K562 treated with DMSO at 1 percent for 12 hours (cell line): ENCODE results near the gene C2orf81. TPM values are rescaled to one million over a fixed set of nuclear protein-coding genes. Genes with fewer than 3 reads are reported as not detected.

Source experiments
- total RNA-seq: library from RNA; unstranded; fragments of 300-600 nt; gene quantifications from 2 replicates; pipeline ENCODE4 v1.2.3, GENCODE V29; 2022; ENCODE audit not compliant: insufficient read depth

Gene C2orf81
- total RNA-seq: 0.34 TPM in 1 of 2 replicates, not detected in the other

GRCh38 chr2:74421221-74421870 is at the start of gene C2orf81, which contains the start of gene WDR54:
TSS of gene C2orf81 (minus strand) at chr2:74421619. CDS start at chr2:74421560, 59 bp downstream.
TSS of gene WDR54 (plus strand) at chr2:74421730. CDS start at chr2:74422154, 424 bp downstream.

GRCh38 chr2:74458132-74458937 is 36.9 kb upstream of the C2orf81 start, which contains the start of gene WBP1:
TSS of gene WBP1 (plus strand) at chr2:74458438. CDS start at chr2:74458603, 165 bp downstream.

GRCh38 chr2:74454654-74455511 is 33.5 kb upstream of the C2orf81 start, which contains the start of gene INO80B:
TSS of gene INO80B (plus strand) at chr2:74455087. CDS start at chr2:74455117, 30 bp downstream.

GRCh38 chr2:74441690-74442482 is 20.5 kb upstream of the C2orf81 start, which contains the start of gene RTKN:
TSS of gene RTKN (minus strand) at chr2:74441937. CDS start at chr2:74441816, 121 bp downstream.

GRCh38 chr2:74379851-74380789 is 41.3 kb downstream of the C2orf81 start, which contains the start of gene DCTN1:
TSS of gene DCTN1 (minus strand) at chr2:74380311. CDS start at chr2:74380037, 274 bp downstream.

Other genes with a start within 250 kb of the C2orf81 start
- 31.4 and 95.7 TPM in 2 replicates for gene MOB1A, start 242.7 kb downstream of the C2orf81 start, total RNA-seq
- 184 and 295 TPM in 2 replicates for gene MTHFD2, start 223.0 kb downstream of the C2orf81 start, total RNA-seq
- 0.54 TPM in 1 of 2 replicates, not detected in the other for gene SLC4A5, start 78.2 kb downstream of the C2orf81 start, total RNA-seq
- 37.6 and 65.9 TPM in 2 replicates for gene DCTN1, start 41.3 kb downstream of the C2orf81 start, total RNA-seq
- 10.1 and 19.4 TPM in 2 replicates for gene WDR54, start 111 bp upstream of the C2orf81 start, total RNA-seq
- 5.8 and 7.7 TPM in 2 replicates for gene RTKN, start 20.3 kb upstream of the C2orf81 start, total RNA-seq
- gene INO80B, start 33.5 kb upstream of the C2orf81 start, total RNA-seq: 5.4 and 10.6 TPM in 2 replicates
- gene WBP1, start 36.8 kb upstream of the C2orf81 start, total RNA-seq: 53.6 and 54.1 TPM in 2 replicates
- 54.2 and 80.9 TPM in 2 replicates for gene MOGS, start 43.8 kb upstream of the C2orf81 start, total RNA-seq
- 56.6 and 70.8 TPM in 2 replicates for gene MRPL53, start 51.1 kb upstream of the C2orf81 start, total RNA-seq
- gene CCDC142, start 61.4 kb upstream of the C2orf81 start, total RNA-seq: 4.3 and 9.0 TPM in 2 replicates
- gene TTC31, start 61.5 kb upstream of the C2orf81 start, total RNA-seq: 8.3 and 23.7 TPM in 2 replicates
- gene LBX2, start 78.0 kb upstream of the C2orf81 start, total RNA-seq: 8.2 and 9.1 TPM in 2 replicates
- gene PCGF1, start 86.1 kb upstream of the C2orf81 start, total RNA-seq: 26.0 and 26.8 TPM in 2 replicates
- not detected in 2 replicates for gene TLX2, start 92.8 kb upstream of the C2orf81 start, total RNA-seq
- 0.90 TPM in 1 of 2 replicates, not detected in the other for gene DQX1, start 104.6 kb upstream of the C2orf81 start, total RNA-seq
- gene AUP1, start 108.1 kb upstream of the C2orf81 start, total RNA-seq: 125 and 158 TPM in 2 replicates
- 63.8 and 75.8 TPM in 2 replicates for gene HTRA2, start 108.3 kb upstream of the C2orf81 start, total RNA-seq
- gene LOXL3, start 132.3 kb upstream of the C2orf81 start, total RNA-seq: 0.74 TPM in 1 of 2 replicates, not detected in the other
- 39.5 and 41.0 TPM in 2 replicates for gene DOK1, start 133.1 kb upstream of the C2orf81 start, total RNA-seq
- gene M1AP, start 226.7 kb upstream of the C2orf81 start, total RNA-seq: 0.51 TPM in 1 of 2 replicates, not detected in the other
- 5.5 and 11.2 TPM in 2 replicates for gene SEMA4F, start 232.6 kb upstream of the C2orf81 start, total RNA-seq